ENCODE results near the gene TCF7L1. TPM values are rescaled to one million over a fixed set of nuclear protein-coding genes. Genes with fewer than 3 reads are reported as not detected.
A peak's percentile ranks its signal among the peaks of the same experiment; 100 is the strongest.

Gene TCF7L1
- total RNA-seq, 3 donors from 2014 or later = 1.3 to 22.9 (median 3.0) TPM

GRCh38 chr2:85238607-85239006 lies 105.4 kb downstream of the TCF7L1 start:
- no peak for TF ChIP-seq CTCF (IDR thresholded peaks at IDR 0.05)
- Histone ChIP-seq H3K9me3 (no peaks in the 10 kb centered on the region), H3K4me3 (no peak overlapping the region), H3K4me1 (ENCODE audit: low read depth) (no peaks in the 10 kb centered on the region), H3K36me3 (ENCODE audit: low read depth) (no peaks in the 10 kb centered on the region)
- ATAC-seq = no peak
- no peak for DNase-seq
- intact Hi-C loops (cut with DNase I, micrococcal nuclease) = no loop called here

GRCh38 chr2:85239102-85239501 lies 105.9 kb downstream of the TCF7L1 start:
- no peak for TF ChIP-seq CTCF (IDR thresholded peaks at IDR 0.05)
- intact Hi-C loops (cut with DNase I, micrococcal nuclease) = no loop called here
- H3K4me3 ChIP-seq = no peak overlapping the region
- no peaks in the 10 kb centered on the region for H3K9me3 ChIP-seq
- ATAC-seq (no peak), DNase-seq (no peak)
- H3K4me1 ChIP-seq (ENCODE audit: low read depth) = no peaks in the 10 kb centered on the region
- no peaks in the 10 kb centered on the region for H3K36me3 ChIP-seq (ENCODE audit: low read depth)

- H3K4me1 ChIP-seq (ENCODE audit: low read depth) = no peaks in the 10 kb centered on the region
- no peak overlapping the region for H3K4me3 ChIP-seq
- H3K9me3 ChIP-seq = no peaks in the 10 kb centered on the region
- intact Hi-C loops (cut with DNase I, micrococcal nuclease) = no loop called here
- ATAC-seq (no peak), DNase-seq (no peak)
- H3K36me3 ChIP-seq (ENCODE audit: low read depth) = no peaks in the 10 kb centered on the region
- TF ChIP-seq CTCF (IDR thresholded peaks at IDR 0.05) = no peak
Measured at GRCh38 chr2:85240055-85240454, 106.9 kb downstream of the TCF7L1 start.

GRCh38 chr2:85242321-85242720 lies 109.1 kb downstream of the TCF7L1 start:
- intact Hi-C loops (cut with DNase I, micrococcal nuclease) = no loop called here
- Histone ChIP-seq H3K9me3 (no peaks in the 10 kb centered on the region), H3K36me3 (ENCODE audit: low read depth) (no peaks in the 10 kb centered on the region), H3K4me3 (no peak overlapping the region), H3K4me1 (ENCODE audit: low read depth) (no peaks in the 10 kb centered on the region)
- DNase-seq (no peak), ATAC-seq (no peak)
- TF ChIP-seq CTCF (IDR thresholded peaks at IDR 0.05) = no peak

GRCh38 chr2:85243101-85244072 lies 110.2 kb downstream of the TCF7L1 start:
- intact Hi-C loops (cut with DNase I, micrococcal nuclease) = no loop called here
- Histone ChIP-seq H3K9me3 (no peaks in the 10 kb centered on the region), H3K4me1 (ENCODE audit: low read depth) (peaks cover 4% of the 10 kb centered on the region), H3K36me3 (ENCODE audit: low read depth) (no peaks in the 10 kb centered on the region), H3K4me3 (no peak overlapping the region)
- peak in 2 of 3 donors; percentile 59 to 60 for DNase-seq
- TF ChIP-seq CTCF (IDR thresholded peaks at IDR 0.05) = no peak
- peak; percentile 60 for ATAC-seq
